Heart left ventricle (tissue), 13 donors: ENCODE data around the gene HCCS.
A peak's percentile ranks its signal among the peaks of the same experiment; 100 is the strongest.

Source experiments
- POLR2A ChIP-seq, 2 donors: fragments of 450-650 bp; IDR thresholded peaks; one replicate each; pipeline ENCODE4 v1.6.1; 2017; ENCODE audit warnings: antibody characterized with exemption in 2 of 2, mild to moderate bottlenecking in 2 of 2, moderate library complexity in 2 of 2
- TF ChIP-seq, protein P1 (sequence below), 12 donors: fragments of 200-600 bp; sonication (generic) in 4 of 12; IDR thresholded peaks; one replicate each; pipeline versions ENCODE4 v1.5.0 to v1.8.0; 2018 to 2022; ENCODE audit warnings: antibody characterized with exemption in 12 of 12, mild to moderate bottlenecking in 5 of 12
- donor health status: ischemic (EF 13 %, LVEDD 7.1; RV severe dilation, severe dysfunction).
- donor health status: DM: no; HTN: yes; CAD: no.
- donor health status: DM: no; HTN: no; CAD: no.
- donor health status: ischemic (EF 25% LVEDD 6.9; RV normal size, moderate dysfunction).
- donor health status: ischemic (EF 25% LVEDD 5.7; RV mildly dilated, moderate dysfunction).
- donor health status: ischemic (EF 35%, LVEDD 5.7; RV mildly dilated, moderate dysfunction).
- donor health status: nonischemic (EF 11% LVEDD 7.7; RV severe dilation, severe dysfunction).
- donor health status: DM: yes; HTN: yes; CAD: no.
- donor health status: PGD.
- donor health status: ischemic (EF 29% LVEDD 5.4; RV normal size, mild dysfunction).
- donor health status: nonischemic (EF 23%, LVEDD 6.1; RV moderate dilation, normal function).

DNA sequence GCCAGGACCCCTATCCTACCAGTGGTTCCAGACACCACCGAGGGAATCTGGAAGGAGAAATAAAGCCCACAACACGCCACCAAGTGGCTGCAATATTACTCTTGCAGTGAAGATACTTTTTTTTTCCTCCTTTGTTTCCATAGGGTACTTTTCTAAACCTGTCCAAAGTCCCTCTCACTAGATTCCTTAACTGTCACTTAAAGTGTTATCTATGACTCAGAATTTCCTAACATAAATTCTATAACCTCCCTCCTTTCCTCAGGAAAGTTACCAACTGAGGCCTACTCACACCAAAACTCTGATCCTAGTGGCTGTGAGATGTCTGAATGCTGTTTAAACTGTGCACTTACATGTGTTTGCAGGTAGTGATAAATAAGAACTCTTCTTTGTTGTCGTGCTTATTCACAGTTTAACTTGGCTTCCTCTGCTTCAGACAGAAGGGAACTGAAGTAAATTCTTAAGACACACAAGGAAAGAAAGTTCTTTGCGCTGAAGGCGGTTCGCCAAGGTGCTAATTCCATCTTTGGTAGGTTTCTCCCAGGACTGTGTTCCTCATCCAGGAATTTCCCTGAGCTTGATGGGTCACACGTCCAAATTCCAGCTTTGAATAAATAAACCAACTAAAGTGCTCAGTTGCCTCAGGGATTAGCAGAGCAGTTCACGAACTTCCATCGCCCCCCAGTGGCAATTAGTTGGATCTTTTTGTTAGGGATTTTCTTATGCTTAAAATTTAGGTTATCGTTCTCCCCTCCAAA lies 10.7 kb upstream of the HCCS start:
- TF ChIP-seq, protein P1, sequence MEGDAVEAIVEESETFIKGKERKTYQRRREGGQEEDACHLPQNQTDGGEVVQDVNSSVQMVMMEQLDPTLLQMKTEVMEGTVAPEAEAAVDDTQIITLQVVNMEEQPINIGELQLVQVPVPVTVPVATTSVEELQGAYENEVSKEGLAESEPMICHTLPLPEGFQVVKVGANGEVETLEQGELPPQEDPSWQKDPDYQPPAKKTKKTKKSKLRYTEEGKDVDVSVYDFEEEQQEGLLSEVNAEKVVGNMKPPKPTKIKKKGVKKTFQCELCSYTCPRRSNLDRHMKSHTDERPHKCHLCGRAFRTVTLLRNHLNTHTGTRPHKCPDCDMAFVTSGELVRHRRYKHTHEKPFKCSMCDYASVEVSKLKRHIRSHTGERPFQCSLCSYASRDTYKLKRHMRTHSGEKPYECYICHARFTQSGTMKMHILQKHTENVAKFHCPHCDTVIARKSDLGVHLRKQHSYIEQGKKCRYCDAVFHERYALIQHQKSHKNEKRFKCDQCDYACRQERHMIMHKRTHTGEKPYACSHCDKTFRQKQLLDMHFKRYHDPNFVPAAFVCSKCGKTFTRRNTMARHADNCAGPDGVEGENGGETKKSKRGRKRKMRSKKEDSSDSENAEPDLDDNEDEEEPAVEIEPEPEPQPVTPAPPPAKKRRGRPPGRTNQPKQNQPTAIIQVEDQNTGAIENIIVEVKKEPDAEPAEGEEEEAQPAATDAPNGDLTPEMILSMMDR (IDR thresholded peaks at IDR 0.05), result peak; percentile 10 to 52 (median 36)
- TF ChIP-seq POLR2A (IDR thresholded peaks at IDR 0.05), result no peak
